Endothelial cell (in vitro differentiated cells): ENCODE measurements around the gene NCAPG2. TPM values are rescaled to one million over a fixed set of nuclear protein-coding genes. Genes with fewer than 3 reads are reported as not detected.

Source experiments
- DNase-seq: peaks from one replicate; pipeline ENCODE4 v3.0.0; 2021; ENCODE audit warnings: low spot score
- H3K27ac Mint-ChIP-seq: one replicate; pipeline ENCODE4 v1.8.0; 2021; ENCODE audit warnings: mixed read lengths, inconsistent platforms; ENCODE audit not compliant: unreplicated experiment
- H3K27me3 Mint-ChIP-seq: one replicate; pipeline ENCODE4 v1.8.0; 2021; ENCODE audit warnings: mild to moderate bottlenecking, moderate library complexity, mixed read lengths, inconsistent platforms; ENCODE audit not compliant: unreplicated experiment
- H3K36me3 Mint-ChIP-seq: one replicate; pipeline ENCODE4 v1.8.0; 2021; ENCODE audit warnings: mild to moderate bottlenecking, low read depth, mixed read lengths, inconsistent platforms; ENCODE audit not compliant: unreplicated experiment
- H3K4me1 Mint-ChIP-seq: one replicate; pipeline ENCODE4 v1.8.0; 2021; ENCODE audit warnings: mild to moderate bottlenecking, mixed read lengths, inconsistent platforms; ENCODE audit not compliant: unreplicated experiment
- H3K4me3 Mint-ChIP-seq: one replicate; pipeline ENCODE4 v1.8.0; 2021; ENCODE audit warnings: mild to moderate bottlenecking, mixed read lengths, inconsistent platforms; ENCODE audit not compliant: unreplicated experiment
- H3K9me3 Mint-ChIP-seq: one replicate; pipeline ENCODE4 v1.8.0; 2021; ENCODE audit warnings: mixed read lengths, inconsistent platforms; ENCODE audit not compliant: unreplicated experiment
- CTCF ChIP-seq: fragments of 200-600 bp; sonication (generic); IDR thresholded peaks from one replicate; pipeline ENCODE4 v1.5.0; 2021; ENCODE audit warnings: antibody characterized with exemption; ENCODE audit not compliant: unreplicated experiment
- total RNA-seq: library from RNA; stranded (reverse); fragmentation: NEBNext Ultra II Directional; extraction: Animal tissue kit (Norgen Biotek cat#: 25700); gene quantifications from one replicate; pipeline ENCODE4 v1.2.1, GENCODE V29; 2021; ENCODE audit not compliant: unreplicated experiment

The NCAPG2 gene
- total RNA-seq, 1 donor from 2014 or later = 25.6 TPM

GRCh38 chr7:158648787-158649186, 55.8 kb downstream of the NCAPG2 start:
- H3K27me3 Mint-ChIP-seq = no peaks in the 10 kb centered on the region
- H3K27ac Mint-ChIP-seq = no peak overlapping the region
- DNase-seq = no peak
- no peak for TF ChIP-seq CTCF
- no peaks in the 10 kb centered on the region for H3K4me1 Mint-ChIP-seq
- no peak overlapping the region for H3K4me3 Mint-ChIP-seq
- peaks cover 25% of the 10 kb centered on the region for H3K36me3 Mint-ChIP-seq
- no peaks in the 10 kb centered on the region for H3K9me3 Mint-ChIP-seq

DNA sequence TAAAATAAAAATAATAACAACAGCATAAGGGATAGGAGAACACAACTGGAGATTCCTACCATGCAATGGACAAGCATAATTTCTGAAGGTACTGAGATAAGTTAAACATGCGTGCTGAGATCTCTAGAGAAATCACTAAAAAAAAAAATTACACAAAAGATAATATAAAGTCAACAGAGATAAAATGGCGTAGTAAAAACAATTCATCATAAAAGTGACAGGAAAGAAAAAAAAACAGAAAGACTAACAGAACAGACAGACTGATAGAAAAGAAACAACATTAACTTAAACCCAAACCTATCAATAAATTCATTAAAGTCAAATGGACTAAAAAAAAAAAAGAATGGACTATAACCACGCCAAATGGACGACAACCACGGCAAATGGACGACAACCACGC, 56.4 kb downstream of the NCAPG2 start:
- H3K27me3 Mint-ChIP-seq = no peaks in the 10 kb centered on the region
- H3K9me3 Mint-ChIP-seq = no peaks in the 10 kb centered on the region
- TF ChIP-seq CTCF = no peak
- H3K4me3 Mint-ChIP-seq = no peak overlapping the region
- no peaks in the 10 kb centered on the region for H3K4me1 Mint-ChIP-seq
- H3K36me3 Mint-ChIP-seq = peaks cover 25% of the 10 kb centered on the region
- no peak for DNase-seq
- no peak overlapping the region for H3K27ac Mint-ChIP-seq

DNA sequence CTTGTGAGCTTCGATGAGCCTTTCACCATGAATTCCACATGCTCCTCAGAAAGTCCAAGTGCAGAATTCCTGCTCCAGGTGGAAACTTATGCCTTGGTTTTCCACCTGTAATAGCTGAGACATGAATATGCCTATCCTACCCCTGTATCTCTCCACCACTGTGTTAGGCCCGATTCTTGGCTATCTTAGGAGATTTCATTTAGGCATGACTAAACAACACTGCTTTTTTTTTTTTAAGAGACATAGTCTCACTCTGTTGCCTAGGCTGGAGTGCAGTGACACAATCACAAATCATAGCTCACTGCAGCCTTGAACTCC, 57.2 kb downstream of the NCAPG2 start:
- Mint-ChIP-seq H3K36me3 (peaks cover 25% of the 10 kb centered on the region), H3K4me1 (no peaks in the 10 kb centered on the region), H3K9me3 (no peaks in the 10 kb centered on the region), H3K4me3 (no peak overlapping the region), H3K27ac (no peak overlapping the region), H3K27me3 (no peaks in the 10 kb centered on the region)
- TF ChIP-seq CTCF = no peak
- no peak for DNase-seq

DNA sequence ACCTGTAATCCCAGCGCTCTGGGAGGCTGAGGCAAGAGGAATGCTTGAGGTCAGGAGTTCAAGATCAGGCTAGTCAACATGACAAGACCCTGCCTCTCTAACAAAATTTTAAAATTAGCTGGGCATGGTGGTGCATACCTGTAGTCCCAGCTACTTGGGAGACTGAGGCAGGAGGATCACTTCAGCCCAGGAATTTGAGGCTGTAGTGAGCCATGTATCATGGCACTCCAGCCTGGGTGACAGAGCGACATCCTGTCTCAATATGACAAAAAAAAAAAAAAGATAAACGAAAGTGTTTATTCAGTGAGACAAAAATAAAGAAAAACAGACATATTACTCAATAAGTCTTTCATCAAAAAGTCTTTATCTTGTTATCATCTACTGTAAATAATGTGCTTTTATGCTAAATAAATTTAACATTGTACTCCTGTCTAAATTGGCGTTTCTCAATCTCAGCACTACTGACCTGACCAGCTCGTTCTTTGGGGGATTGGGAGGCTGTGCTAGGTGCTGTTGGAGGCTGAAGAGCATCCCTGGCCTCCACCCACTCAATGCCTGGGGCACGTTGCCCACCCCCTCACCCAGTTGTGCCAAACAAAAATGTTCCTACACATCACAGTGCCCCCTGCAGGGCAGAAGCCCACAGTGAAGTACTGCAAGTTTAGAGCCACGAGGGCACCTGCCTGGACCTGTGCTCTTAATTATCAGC, 57.7 kb downstream of the NCAPG2 start:
- Mint-ChIP-seq H3K27ac (no peak overlapping the region), H3K4me1 (no peaks in the 10 kb centered on the region), H3K27me3 (no peaks in the 10 kb centered on the region), H3K9me3 (no peaks in the 10 kb centered on the region), H3K36me3 (peaks cover 20% of the 10 kb centered on the region), H3K4me3 (no peak overlapping the region)
- DNase-seq = peak; percentile 42
- TF ChIP-seq CTCF = peak; percentile 72

DNA sequence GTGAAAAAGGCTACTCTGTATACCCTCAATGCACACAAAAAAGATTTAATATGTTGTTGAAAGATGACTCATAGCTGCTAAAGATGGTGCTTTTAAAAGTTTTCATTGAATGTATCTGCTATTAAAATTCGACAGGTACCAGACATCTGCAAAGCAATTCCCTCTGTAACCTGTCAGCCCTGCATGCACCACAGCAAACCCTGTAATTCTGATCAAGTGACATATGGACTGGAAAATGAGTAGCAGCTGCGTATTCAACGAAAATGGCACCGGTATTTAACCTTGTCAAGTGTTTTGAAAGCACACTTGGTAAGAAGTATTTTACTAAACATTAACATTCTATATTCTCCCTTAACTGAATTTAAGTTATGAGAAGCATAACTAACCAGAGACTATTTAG, 58.8 kb downstream of the NCAPG2 start:
- no peaks in the 10 kb centered on the region for H3K4me1 Mint-ChIP-seq
- H3K27ac Mint-ChIP-seq = no peak overlapping the region
- H3K36me3 Mint-ChIP-seq = peaks cover 14% of the 10 kb centered on the region
- no peak for DNase-seq
- no peak for TF ChIP-seq CTCF
- no peak overlapping the region for H3K4me3 Mint-ChIP-seq
- no peaks in the 10 kb centered on the region for H3K9me3 Mint-ChIP-seq
- no peaks in the 10 kb centered on the region for H3K27me3 Mint-ChIP-seq
